Measurements from ENCODE around the gene S100A1. TPM values are rescaled to one million over a fixed set of nuclear protein-coding genes. Genes with fewer than 3 reads are reported as not detected.

The S100A1 gene
- total and polyA plus RNA-seq, 2 of the 13 experiments (the other 11 are each of a cell fraction or from before 2014, with no cell fraction given) = 120 to 251 TPM

GRCh38 chr1:153608089-153608682 is 20.0 kb upstream of the S100A1 start (continued):
- TF ChIP-seq PRDM10 (CRISPR knock-in tag; IDR thresholded peaks at IDR 0.05; ENCODE audit: low read depth) (no peak), MEIS1 (CRISPR knock-in tag; IDR thresholded peaks at IDR 0.05; ENCODE audit: borderline replicate concordance) (peak; percentile 9; the same call in 1 of the 2 replicates), ZNF160 (CRISPR knock-in tag; IDR thresholded peaks at IDR 0.05) (0 out of 2 replicates have a peak, but pooled peaks have one; percentile 47), ZNF263 (CRISPR knock-in tag; IDR thresholded peaks at IDR 0.05) (peak; percentile 85), AGO2 (optimal IDR thresholded peaks at IDR 0.05; ENCODE audit: low read depth, low read length) (peak; percentile 36), ERF (CRISPR knock-in tag; IDR thresholded peaks at IDR 0.05) (peak; percentile 10; the same call in 1 of the 2 replicates), TAF15 (IDR thresholded peaks at IDR 0.05; ENCODE audit: low read depth, low read length, poor library complexity, severe bottlenecking) (no peak), SNAI1 (CRISPR knock-in tag; IDR thresholded peaks at IDR 0.05; ENCODE audit: borderline replicate concordance) (no peak; the same call in 1 of the 2 replicates), ZNF609 (CRISPR knock-in tag; IDR thresholded peaks at IDR 0.05; ENCODE audit: borderline replicate concordance) (no peak), SALL1 (CRISPR knock-in tag; IDR thresholded peaks at IDR 0.05) (no peak), ZSCAN12 (CRISPR knock-in tag; IDR thresholded peaks at IDR 0.05) (no peak), FOXA3 (CRISPR knock-in tag; IDR thresholded peaks at IDR 0.05) (no peak), MXD1 (CRISPR knock-in tag; IDR thresholded peaks at IDR 0.05) (peak; percentile 78; the same call in 1 of the 2 replicates), HIVEP1 (CRISPR knock-in tag; IDR thresholded peaks at IDR 0.05) (0 out of 2 replicates have a peak, but pooled peaks have one; percentile 32), ZNF430 (CRISPR knock-in tag; IDR thresholded peaks at IDR 0.05) (no peak; the same call in 1 of the 2 replicates), POGK (CRISPR knock-in tag; conservative IDR thresholded peaks at IDR 0.05) (0 out of 2 replicates have a peak, but pooled peaks have one; percentile 5), ZBTB38 (CRISPR knock-in tag; IDR thresholded peaks at IDR 0.05) (peak; percentile 94), RBFOX2 (IDR thresholded peaks at IDR 0.05; ENCODE audit: low read depth, low read length) (peak; percentile 19; the same call in 1 of the 2 replicates), MTF1 (CRISPR knock-in tag; IDR thresholded peaks at IDR 0.05) (no peak)
